Stimulated activated CD4-positive, alpha-beta T cell treated with anti-CD3 and anti-CD28 coated beads, Interleukin-15, amount 100 ng/mL, for 1 hour (primary cell): ENCODE data around the gene UPK3BL2.
A peak's percentile ranks its signal among the peaks of the same experiment; 100 is the strongest.
"Not testable (repeated sequence)": the region's sequence is repeated elsewhere in the genome, so short reads cannot be mapped to it uniquely, and the experiment has no call there.

Source experiments
- DNase-seq, 2 donors: peaks; one replicate each; pipeline ENCODE4 v3.0.0-alpha.2; 2020; ENCODE audit warnings: low read depth in 1 of 2, low spot score in 1 of 2

Gene UPK3BL2

GRCh38 chr7:102494473-102495149 is 48.9 kb downstream of the UPK3BL2 start:
- not testable (repeated sequence) for DNase-seq

GRCh38 chr7:102494026-102494425 is 49.5 kb downstream of the UPK3BL2 start:
- not testable (repeated sequence) for DNase-seq

- DNase-seq, result not testable (repeated sequence)
These were observed 50.1 kb downstream of the UPK3BL2 start for GRCh38 chr7:102493220-102493935.

GRCh38 chr7:102490529-102491075 is 52.9 kb downstream of the UPK3BL2 start:
- peak in 1 of 2 donors; percentile 50 for DNase-seq
